SK-N-SH (cell line): ENCODE results near the gene PNPLA1.

Experiments
- CTCF ChIP-seq: fragments of 200-600 bp; sonication (generic); IDR thresholded peaks from 2 replicates; pipeline ENCODE4 v1.6.1; 2017; ENCODE audit warnings: antibody characterized with exemption, mild to moderate bottlenecking, moderate library complexity
- JUND ChIP-seq: IDR thresholded peaks from 2 replicates; pipeline ENCODE4 v1.4.0; 2012
- MAX ChIP-seq: IDR thresholded peaks from 2 replicates; pipeline ENCODE4 v1.4.0; 2012; ENCODE audit warnings: low read depth
- MXI1 ChIP-seq: IDR thresholded peaks from 2 replicates; pipeline ENCODE4 v1.6.1; 2012; ENCODE audit warnings: mild to moderate bottlenecking, low read depth, low read length, improper control_type of control experiment
- REST ChIP-seq: IDR thresholded peaks from 2 replicates; pipeline ENCODE4 v1.6.1; 2012; ENCODE audit warnings: mild to moderate bottlenecking, low read depth, low read length, moderate library complexity
- RXRA ChIP-seq: IDR thresholded peaks from 2 replicates; pipeline ENCODE4 v1.4.0; 2012; ENCODE audit warnings: low read depth, mild to moderate bottlenecking, borderline replicate concordance
- SIN3A ChIP-seq: IDR thresholded peaks from 2 replicates; pipeline ENCODE4 v1.6.1; 2012; ENCODE audit warnings: low read depth, mild to moderate bottlenecking, low read length, moderate library complexity, borderline replicate concordance
- USF2 ChIP-seq: fragments of 150-350 bp; IDR thresholded peaks from 2 replicates; pipeline ENCODE4 v1.6.1; 2017; ENCODE audit warnings: antibody characterized with exemption, low read length, low read depth, borderline replicate concordance
- YY1 ChIP-seq: IDR thresholded peaks from 2 replicates; pipeline ENCODE4 v1.4.0; 2012; ENCODE audit warnings: low read depth, mild to moderate bottlenecking

GRCh38 chr6:36296240-36296639 lies 26.4 kb downstream of the PNPLA1 start:
- TF ChIP-seq REST (no peak), SIN3A (no peak), MAX (no peak), MXI1 (no peak), RXRA (no peak), USF2 (no peak), JUND (no peak), CTCF (no peak), YY1 (no peak)
